Measurements from ENCODE around the gene ZFAND2A. TPM values are rescaled to one million over a fixed set of nuclear protein-coding genes. Genes with fewer than 3 reads are reported as not detected.

ZFAND2A gene
- total RNA-seq, 2 experiments from 2014 or later = 19.1 to 20.7 TPM

DNA sequence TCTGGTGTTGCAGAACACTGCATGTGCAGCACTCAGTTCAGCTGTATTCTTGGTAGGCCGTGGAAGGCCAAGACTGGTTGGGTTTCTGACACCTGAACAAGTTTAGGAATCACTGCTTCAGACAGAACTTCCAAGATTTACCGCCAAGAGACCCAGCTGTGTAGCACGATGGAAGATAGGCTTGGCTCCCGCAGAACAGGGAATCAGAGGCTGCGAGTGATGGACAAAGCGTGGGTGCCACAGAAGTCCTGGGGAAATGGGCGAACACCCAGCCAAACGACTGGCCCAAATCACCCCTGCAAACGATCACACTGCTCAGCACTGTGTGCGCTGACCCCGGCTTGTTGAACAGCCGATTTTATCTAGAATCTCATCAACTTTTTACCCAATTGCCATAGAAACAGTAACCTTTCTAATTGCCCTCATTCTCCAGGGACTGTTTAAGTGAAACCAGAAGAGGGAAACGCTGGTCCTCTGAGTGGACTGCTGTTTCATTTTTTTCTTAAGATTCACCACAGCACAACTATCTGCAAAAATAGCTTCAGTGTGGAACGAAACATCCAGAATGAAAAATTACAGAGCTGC is 17.9 kb downstream of the ZFAND2A start:
- H3K9me3 Mint-ChIP-seq = no peaks in the 10 kb centered on the region
- no peaks in the 10 kb centered on the region for H3K27me3 Mint-ChIP-seq (ENCODE audit: low read depth)
- CTCF ChIA-PET = interaction anchor here (1.6 kb wide), 1 partner anchor 16 kb away, joined by 6 read pairs; no protein-coding TSS in a partner anchor
- H3K4me1 Mint-ChIP-seq (ENCODE audit: low read depth) = peaks cover 14% of the 10 kb centered on the region
- DNase-seq = no peak
- H3K4me3 Mint-ChIP-seq = no peak overlapping the region
- no peaks in the 10 kb centered on the region for H3K36me3 Mint-ChIP-seq (ENCODE audit: low read depth)
- intact Hi-C loops (cut with micrococcal nuclease) = no loop called here
- no peak overlapping the region for H3K27ac Mint-ChIP-seq

DNA sequence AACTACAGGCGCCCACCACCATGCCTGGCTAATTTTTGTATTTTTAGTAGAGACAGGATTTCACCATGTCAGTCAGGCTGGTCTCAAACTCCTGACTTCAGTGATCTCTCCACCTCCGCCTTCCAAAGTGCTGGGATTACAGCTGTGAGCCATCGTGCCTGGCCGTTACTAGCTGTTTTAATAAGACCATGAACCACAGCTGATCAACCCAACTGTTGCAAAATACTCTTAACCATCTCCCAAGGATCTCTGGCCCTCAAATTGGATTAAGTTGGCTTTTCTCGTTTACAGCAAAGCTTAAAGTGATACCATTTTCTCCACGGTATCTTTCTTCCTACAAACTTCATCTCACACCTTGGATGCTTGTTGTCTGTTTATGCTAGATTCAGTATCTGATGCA is 18.3 kb downstream of the ZFAND2A start:
- H3K27me3 Mint-ChIP-seq (ENCODE audit: low read depth) = no peaks in the 10 kb centered on the region
- no peak overlapping the region for H3K27ac Mint-ChIP-seq
- H3K4me1 Mint-ChIP-seq (ENCODE audit: low read depth) = peaks cover 19% of the 10 kb centered on the region
- CTCF ChIA-PET = no interaction called here
- H3K9me3 Mint-ChIP-seq = no peaks in the 10 kb centered on the region
- no peak for DNase-seq
- no peaks in the 10 kb centered on the region for H3K36me3 Mint-ChIP-seq (ENCODE audit: low read depth)
- no peak overlapping the region for H3K4me3 Mint-ChIP-seq
- intact Hi-C loops (cut with micrococcal nuclease) = no loop called here

DNA sequence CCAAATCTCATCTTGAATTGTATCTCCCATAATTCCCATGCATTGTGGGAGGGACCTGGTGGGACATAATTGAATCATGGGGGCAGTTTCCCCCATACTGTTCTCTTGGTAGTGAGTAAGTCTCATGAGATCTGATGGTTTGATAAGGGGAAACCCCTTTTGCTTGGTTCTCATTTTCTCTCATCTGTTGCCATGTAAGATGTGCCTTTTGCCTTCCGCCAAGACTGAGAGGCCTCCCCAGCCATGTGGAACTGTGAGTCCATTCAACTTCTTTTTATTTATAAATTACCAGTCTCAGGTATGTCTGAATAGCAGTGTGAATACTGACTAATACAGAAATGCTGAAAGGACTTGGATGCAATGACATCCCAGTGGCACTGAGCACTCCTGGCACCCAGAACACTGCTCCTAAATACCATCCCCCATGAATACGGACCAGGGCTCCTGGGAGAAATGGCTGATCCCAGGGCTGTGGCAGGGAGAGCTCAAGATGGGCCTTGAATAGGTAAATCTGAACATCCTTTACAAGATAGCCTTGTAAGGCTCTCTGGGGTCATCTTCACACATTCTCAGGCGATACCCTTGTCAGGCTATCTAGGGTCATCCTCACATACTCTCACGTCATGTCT is 19.4 kb downstream of the ZFAND2A start:
- H3K27me3 Mint-ChIP-seq (ENCODE audit: low read depth) = no peaks in the 10 kb centered on the region
- intact Hi-C loops (cut with micrococcal nuclease) = no loop called here
- H3K4me3 Mint-ChIP-seq = no peak overlapping the region
- no peaks in the 10 kb centered on the region for H3K36me3 Mint-ChIP-seq (ENCODE audit: low read depth)
- H3K4me1 Mint-ChIP-seq (ENCODE audit: low read depth) = peaks cover 20% of the 10 kb centered on the region
- peak; percentile 35 for DNase-seq
- H3K9me3 Mint-ChIP-seq = no peaks in the 10 kb centered on the region
- H3K27ac Mint-ChIP-seq = no peak overlapping the region
- CTCF ChIA-PET = interaction anchor here (1.4 to 1.6 kb wide), 2 partner anchors 18 to 36 kb away, joined by 4 to 7 read pairs; no protein-coding TSS in a partner anchor

DNA sequence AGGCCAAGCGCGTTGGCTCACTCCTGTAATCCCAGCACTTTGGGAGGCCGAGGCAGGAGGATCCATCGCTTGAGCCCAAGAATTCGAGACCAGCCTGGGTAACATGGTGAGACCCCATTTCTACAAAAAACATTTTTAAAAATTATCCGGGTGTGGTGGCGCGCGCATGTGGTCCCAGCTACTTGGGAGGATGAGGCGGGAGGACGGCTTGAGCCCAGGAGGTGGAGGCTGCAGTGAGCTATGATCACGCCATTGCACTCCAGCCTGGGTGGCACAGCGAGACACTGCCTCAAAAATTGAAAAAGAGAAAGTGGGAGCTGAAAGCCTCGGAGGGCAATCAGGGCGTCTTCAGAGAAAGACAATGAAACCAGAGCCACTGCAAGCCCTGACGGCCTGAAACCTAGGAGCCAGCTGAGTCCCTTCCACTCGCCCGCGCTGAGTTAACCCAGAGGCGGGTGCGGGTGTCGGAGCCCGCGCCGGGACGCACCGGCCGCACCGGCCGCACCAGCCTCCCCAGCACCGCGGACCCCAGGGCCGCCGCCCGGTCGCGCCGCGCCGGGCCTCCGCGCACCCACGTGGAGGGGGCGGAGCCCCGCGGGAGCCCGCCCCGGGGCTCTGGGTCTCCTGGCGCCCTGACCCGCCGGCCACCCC is 22.4 kb downstream of the ZFAND2A start:
- DNase-seq = no peak
- H3K4me1 Mint-ChIP-seq (ENCODE audit: low read depth) = peaks cover 20% of the 10 kb centered on the region
- intact Hi-C loops (cut with micrococcal nuclease) = loop anchor here (1.0 to 2.0 kb wide), 6 partner anchors 23 to 261 kb away; partner anchors contain the start of genes COX19, GET4 and ZFAND2A
- H3K36me3 Mint-ChIP-seq (ENCODE audit: low read depth) = peaks cover 4% of the 10 kb centered on the region
- H3K9me3 Mint-ChIP-seq = no peaks in the 10 kb centered on the region
- CTCF ChIA-PET = interaction anchor here (1.0 to 1.6 kb wide), 6 partner anchors 11 to 145 kb away, joined by 3 to 11 read pairs (median 3); partner anchors contain the start of gene GPR146
- peak overlapping the region; percentile 42 for H3K27ac Mint-ChIP-seq
- H3K27me3 Mint-ChIP-seq (ENCODE audit: low read depth) = no peaks in the 10 kb centered on the region
- peak overlapping the region; percentile 84 for H3K4me3 Mint-ChIP-seq

DNA sequence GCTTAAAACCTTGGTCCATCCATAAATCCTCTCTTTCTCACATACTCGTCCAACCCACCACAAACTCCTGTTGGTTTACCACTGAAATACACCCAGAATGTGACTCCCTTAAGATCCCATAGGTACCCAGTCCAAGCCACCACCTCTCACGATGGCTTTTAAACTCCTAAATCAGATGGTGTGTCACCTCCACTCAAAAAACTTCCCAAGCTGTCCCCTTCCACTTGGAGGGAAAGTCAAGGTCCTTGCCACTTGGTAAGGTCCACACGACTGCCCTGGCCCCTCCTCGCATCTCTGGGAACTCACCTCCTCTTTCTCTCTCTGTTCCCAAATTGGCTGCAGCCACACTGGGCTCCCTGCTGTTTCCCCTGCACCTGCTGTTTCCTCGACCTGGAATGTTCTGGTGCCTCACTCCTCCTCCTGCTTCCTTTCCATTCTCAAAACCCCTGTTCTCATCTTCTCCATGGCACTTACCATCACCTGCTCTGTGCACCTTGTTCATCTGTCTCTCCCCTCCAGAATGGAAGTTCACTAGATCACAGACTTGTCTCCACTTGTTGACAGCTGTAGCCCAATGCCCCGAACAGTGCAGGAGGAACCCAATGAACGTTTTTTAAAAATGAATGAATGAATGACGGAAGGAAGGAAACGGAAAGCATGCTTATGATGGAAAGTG is 23.0 kb downstream of the ZFAND2A start:
- Mint-ChIP-seq H3K4me3 (peak overlapping the region; percentile 79), H3K27me3 (ENCODE audit: low read depth) (no peaks in the 10 kb centered on the region), H3K4me1 (ENCODE audit: low read depth) (peaks cover 20% of the 10 kb centered on the region), H3K9me3 (peaks cover under 1% of the 10 kb centered on the region), H3K27ac (peak overlapping the region; percentile 1), H3K36me3 (ENCODE audit: low read depth) (peaks cover 7% of the 10 kb centered on the region)
- intact Hi-C loops (cut with micrococcal nuclease) = loop anchor here (1.0 kb wide), 1 partner anchor 144 kb away; no protein-coding TSS in a partner anchor
- CTCF ChIA-PET = interaction anchor here (1.0 to 1.6 kb wide), 4 partner anchors 11 to 144 kb away, joined by 3 to 9 read pairs (median 3); no protein-coding TSS in a partner anchor
- DNase-seq = no peak

DNA sequence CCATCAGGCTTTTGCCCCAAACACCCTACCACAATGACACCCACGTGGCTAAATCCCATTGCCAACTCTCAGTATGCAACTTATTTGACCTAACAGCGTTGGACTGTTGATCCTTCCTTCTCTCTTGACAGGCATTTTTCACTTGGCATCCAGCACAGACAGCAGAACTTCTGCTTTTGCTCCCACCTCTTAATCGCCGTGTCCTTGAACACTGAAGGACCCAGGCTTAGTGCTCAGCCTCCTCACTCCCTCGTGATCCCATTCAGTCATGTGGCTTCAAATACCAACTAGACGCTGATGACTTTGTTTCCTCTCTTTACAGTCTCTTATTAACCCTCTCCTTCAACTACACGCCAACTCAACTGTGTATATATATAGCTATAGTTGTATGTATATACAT is 25.0 kb downstream of the ZFAND2A start:
- Mint-ChIP-seq H3K36me3 (ENCODE audit: low read depth) (peaks cover 11% of the 10 kb centered on the region), H3K27ac (no peak overlapping the region), H3K9me3 (peaks cover 4% of the 10 kb centered on the region), H3K4me1 (ENCODE audit: low read depth) (peaks cover 12% of the 10 kb centered on the region), H3K27me3 (ENCODE audit: low read depth) (no peaks in the 10 kb centered on the region), H3K4me3 (no peak overlapping the region)
- intact Hi-C loops (cut with micrococcal nuclease) = no loop called here
- CTCF ChIA-PET = interaction anchor here (1.5 kb wide), 1 partner anchor 142 kb away, joined by 3 read pairs; no protein-coding TSS in a partner anchor
- no peak for DNase-seq

DNA sequence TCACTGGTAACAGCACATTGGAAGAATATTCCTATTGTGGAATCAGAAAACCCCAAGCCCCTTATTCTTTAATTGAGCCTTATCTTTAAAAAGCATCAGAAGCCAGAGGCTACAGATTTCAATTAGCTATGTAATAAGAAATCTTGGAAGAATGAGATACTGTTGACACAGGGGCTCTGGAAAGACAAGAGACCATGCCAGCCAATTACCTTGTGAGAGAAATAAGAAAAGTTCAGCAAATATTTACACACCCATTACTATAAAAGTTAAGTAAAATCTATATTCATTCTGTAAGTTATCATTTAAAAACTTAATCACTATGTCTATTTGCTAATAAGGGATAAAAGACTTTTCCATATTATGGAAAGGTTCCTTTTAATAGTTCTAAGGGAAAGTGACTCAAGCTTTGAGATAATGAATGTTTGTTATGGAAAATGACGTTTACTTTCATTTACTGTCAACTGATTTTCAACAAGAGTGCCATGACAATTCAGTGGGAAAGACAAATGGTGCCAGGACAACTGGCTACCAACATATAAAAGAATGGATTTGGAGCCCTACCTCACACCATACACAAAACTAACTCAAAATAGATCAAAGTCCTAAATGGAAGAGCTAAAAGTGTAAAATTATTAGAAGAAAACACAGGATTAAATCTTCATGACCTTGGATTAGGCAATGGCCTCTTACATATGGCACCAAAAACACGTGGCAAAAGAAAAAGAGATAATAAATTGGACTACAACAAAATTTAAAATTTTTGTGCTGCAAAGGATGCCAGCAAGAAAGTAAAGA is 28.3 kb downstream of the ZFAND2A start:
- H3K4me3 Mint-ChIP-seq = no peak overlapping the region

DNA sequence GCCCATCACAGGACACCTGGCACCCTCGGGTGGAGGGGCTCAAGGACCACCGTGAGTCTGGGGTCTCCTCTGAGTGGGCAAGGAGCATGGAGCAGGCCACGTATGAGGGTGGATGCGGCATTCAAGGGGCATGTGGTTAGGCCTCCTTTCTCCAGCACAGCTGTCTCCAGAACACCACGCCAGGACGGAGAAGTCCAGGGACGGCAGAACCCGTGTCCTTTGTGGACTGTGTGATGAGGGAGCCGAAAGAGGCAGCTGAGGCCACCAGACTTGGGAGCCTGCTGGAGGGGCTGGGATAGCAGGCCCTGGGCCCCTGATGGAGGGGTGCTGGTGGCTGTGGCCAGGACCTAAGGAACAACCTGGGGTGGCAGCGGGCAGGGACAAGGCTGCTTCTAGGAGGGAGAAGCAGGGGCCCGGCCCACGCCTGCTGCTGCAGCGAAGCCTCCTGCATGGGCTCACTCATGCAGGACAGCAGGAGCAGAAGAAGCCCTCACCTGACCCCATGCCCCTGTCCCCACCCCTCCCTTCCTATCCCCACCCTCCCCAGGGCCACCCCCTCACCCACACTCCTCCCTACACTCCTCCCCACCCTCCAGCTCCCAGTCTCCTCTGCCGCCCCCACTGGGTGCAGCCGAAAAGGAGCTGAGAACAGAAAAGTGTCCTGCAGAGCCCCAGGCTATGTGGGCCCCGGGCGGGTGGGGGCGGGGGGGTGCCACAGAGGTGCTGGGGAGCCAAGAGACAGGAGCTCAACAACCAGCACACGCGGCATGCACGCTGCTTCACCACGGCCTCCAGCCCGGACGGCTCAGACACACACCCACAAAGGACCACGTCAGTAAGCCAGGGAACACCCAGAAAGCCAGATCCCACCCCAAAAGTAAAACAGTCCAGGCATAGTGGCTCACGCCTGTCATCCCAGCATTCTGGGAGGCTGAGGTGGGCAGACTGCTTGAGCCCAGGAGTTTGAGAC is 29.7 kb downstream of the ZFAND2A start:
- no peak for DNase-seq
- CTCF ChIA-PET = interaction anchor here (1.1 to 1.4 kb wide), 2 partner anchors 45 to 137 kb away, joined by 3 read pairs; no protein-coding TSS in a partner anchor
- Mint-ChIP-seq H3K36me3 (ENCODE audit: low read depth) (peaks cover 19% of the 10 kb centered on the region), H3K4me3 (no peak overlapping the region), H3K4me1 (ENCODE audit: low read depth) (no peaks in the 10 kb centered on the region), H3K27me3 (ENCODE audit: low read depth) (no peaks in the 10 kb centered on the region), H3K9me3 (peaks cover 4% of the 10 kb centered on the region), H3K27ac (no peak overlapping the region)
- intact Hi-C loops (cut with micrococcal nuclease) = no loop called here

More for the DNA sequence above, 28.3 kb downstream of the ZFAND2A start:
- DNase-seq = no peak
- H3K4me1 Mint-ChIP-seq (ENCODE audit: low read depth) = peaks cover 1% of the 10 kb centered on the region
- intact Hi-C loops (cut with micrococcal nuclease) = no loop called here
- H3K27me3 Mint-ChIP-seq (ENCODE audit: low read depth) = no peaks in the 10 kb centered on the region
- H3K27ac Mint-ChIP-seq = no peak overlapping the region
- peaks cover 16% of the 10 kb centered on the region for H3K36me3 Mint-ChIP-seq (ENCODE audit: low read depth)
- CTCF ChIA-PET = no interaction called here
- peaks cover 4% of the 10 kb centered on the region for H3K9me3 Mint-ChIP-seq

DNA sequence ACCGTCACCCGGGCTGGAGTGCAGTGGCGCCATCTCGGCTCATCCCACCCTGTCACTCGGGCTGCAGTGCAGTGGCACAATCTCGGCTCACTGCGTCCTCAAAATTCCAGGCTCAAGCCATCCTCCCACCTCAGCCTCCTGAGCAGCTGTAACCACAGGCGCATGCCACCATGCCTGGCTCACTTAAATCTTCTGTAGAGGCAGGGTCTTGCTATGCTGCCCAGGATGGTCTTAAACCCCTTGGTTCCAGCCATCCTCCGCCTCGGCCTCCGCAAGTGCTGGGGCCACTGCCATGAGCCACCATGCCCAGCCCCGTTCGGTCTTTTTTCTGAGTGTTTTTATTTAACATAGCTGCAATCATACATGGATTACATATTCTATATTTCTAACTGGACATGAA is 30.6 kb downstream of the ZFAND2A start:
- no peak for DNase-seq
- no peak overlapping the region for H3K4me3 Mint-ChIP-seq
- H3K27ac Mint-ChIP-seq = no peak overlapping the region
- H3K27me3 Mint-ChIP-seq (ENCODE audit: low read depth) = no peaks in the 10 kb centered on the region
- H3K4me1 Mint-ChIP-seq (ENCODE audit: low read depth) = no peaks in the 10 kb centered on the region
- CTCF ChIA-PET = interaction anchor here (1.1 to 1.4 kb wide), 2 partner anchors 46 to 136 kb away, joined by 3 read pairs; no protein-coding TSS in a partner anchor
- intact Hi-C loops (cut with micrococcal nuclease) = no loop called here
- peaks cover 4% of the 10 kb centered on the region for H3K9me3 Mint-ChIP-seq
- H3K36me3 Mint-ChIP-seq (ENCODE audit: low read depth) = peaks cover 19% of the 10 kb centered on the region

DNA sequence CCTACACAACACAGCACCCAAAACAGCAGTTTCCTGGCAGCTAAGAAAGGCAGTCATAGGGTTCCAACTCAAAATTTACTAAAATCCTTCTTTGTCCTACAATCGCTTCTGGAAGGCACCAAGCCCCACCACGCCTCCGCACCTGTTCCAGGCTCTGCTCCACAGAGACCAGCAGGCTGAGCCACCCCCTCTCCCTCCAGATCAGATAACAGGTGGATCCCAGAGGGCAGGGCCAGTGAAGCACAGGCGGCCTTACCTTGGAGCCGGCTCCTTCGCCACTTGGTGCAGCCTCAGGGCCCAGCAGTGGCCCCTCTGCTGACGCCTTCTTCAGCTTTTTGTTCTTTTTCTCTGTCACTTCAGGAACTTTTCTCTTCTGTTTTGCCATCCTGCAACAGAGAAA is 33.0 kb downstream of the ZFAND2A start:
- DNase-seq = no peak
- Mint-ChIP-seq H3K4me3 (no peak overlapping the region), H3K27me3 (ENCODE audit: low read depth) (no peaks in the 10 kb centered on the region), H3K36me3 (ENCODE audit: low read depth) (peaks cover 12% of the 10 kb centered on the region), H3K4me1 (ENCODE audit: low read depth) (no peaks in the 10 kb centered on the region), H3K9me3 (peaks cover 4% of the 10 kb centered on the region), H3K27ac (no peak overlapping the region)
- intact Hi-C loops (cut with micrococcal nuclease) = no loop called here
- CTCF ChIA-PET = no interaction called here

DNA sequence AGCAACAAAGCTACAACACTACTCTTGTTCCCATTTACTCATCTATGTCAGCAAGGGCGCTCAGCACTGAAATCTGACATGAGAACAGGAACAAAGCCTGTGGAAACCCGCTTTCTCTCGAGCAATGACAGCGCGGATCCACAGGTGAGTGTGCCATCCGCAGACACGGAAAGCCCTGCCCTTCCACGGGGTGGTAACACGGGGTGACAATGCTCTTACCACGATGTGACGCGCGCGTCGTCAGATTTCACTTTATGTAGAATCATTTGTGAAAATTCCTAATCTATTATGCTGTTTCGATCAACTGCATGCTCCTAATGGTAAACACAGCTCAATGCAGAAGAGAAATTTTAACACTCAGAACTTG is 34.4 kb downstream of the ZFAND2A start:
- H3K36me3 Mint-ChIP-seq (ENCODE audit: low read depth) = peaks cover 9% of the 10 kb centered on the region

More for the DNA sequence above, 34.4 kb downstream of the ZFAND2A start:
- H3K9me3 Mint-ChIP-seq = no peaks in the 10 kb centered on the region
- H3K27ac Mint-ChIP-seq = no peak overlapping the region
- no peaks in the 10 kb centered on the region for H3K27me3 Mint-ChIP-seq (ENCODE audit: low read depth)
- H3K4me3 Mint-ChIP-seq = no peak overlapping the region
- CTCF ChIA-PET = no interaction called here
- intact Hi-C loops (cut with micrococcal nuclease) = no loop called here
- no peaks in the 10 kb centered on the region for H3K4me1 Mint-ChIP-seq (ENCODE audit: low read depth)
- no peak for DNase-seq

All from activated naive CD4-positive, alpha-beta T cell treated with anti-CD3 and anti-CD28 coated beads for 36 hours (primary cell).